WTC11 (cell line): ENCODE results near the gene LRMDA.

Experiments used
- CTCF ChIP-seq: fragments of 200-600 bp; IDR thresholded peaks from 2 replicates; pipeline ENCODE4 v1.8.0; 2022; ENCODE audit warnings: antibody characterized with exemption
- TCF7 ChIP-seq: sonication (generic); formaldehyde crosslinking; IDR thresholded peaks from 2 replicates; pipeline ENCODE4 v1.8.0; 2022; ENCODE audit warnings: mild to moderate bottlenecking, low read depth, missing genetic modification reagents, moderate library complexity

GRCh38 chr10:75773813-75774782 is 342.7 kb downstream of the LRMDA start:
- TF ChIP-seq CTCF, result no peak
- TF ChIP-seq TCF7 (CRISPR knock-in tag), result no peak
